HG03196 (cell line): ENCODE results near the gene NFX1.
"Not testable (repeated sequence)": the region's sequence is repeated elsewhere in the genome, so short reads cannot be mapped to it uniquely, and the experiment has no call there.

ENCODE experiments used
- ATAC-seq: cut with Tn5 transposase; IDR thresholded peaks from one replicate; pipeline ENCODE4 v1.9.1; 2021; ENCODE audit not compliant: unreplicated experiment

Gene NFX1

GRCh38 chr9:33306037-33306436, 15.7 kb downstream of the NFX1 start:
- ATAC-seq, result no peak

DNA sequence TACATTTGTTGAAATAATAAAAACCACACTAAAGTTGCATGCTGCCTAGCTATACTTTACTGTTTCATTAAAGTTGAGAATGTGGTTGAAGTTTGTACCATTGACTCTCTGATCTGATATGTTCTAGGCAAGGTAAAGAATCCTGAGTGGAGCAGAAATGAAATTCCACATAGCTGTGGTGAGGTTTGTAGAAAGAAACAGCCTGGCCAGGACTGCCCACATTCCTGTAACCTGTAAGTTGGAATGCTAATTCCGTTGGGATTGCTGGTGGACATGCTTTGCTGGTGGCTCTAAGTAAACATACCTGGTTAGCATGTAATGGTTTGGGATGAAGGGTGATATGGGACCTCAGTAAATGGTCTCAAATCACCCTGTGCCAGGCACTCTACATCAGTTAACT, 16.8 kb downstream of the NFX1 start:
- ATAC-seq, result no peak

DNA sequence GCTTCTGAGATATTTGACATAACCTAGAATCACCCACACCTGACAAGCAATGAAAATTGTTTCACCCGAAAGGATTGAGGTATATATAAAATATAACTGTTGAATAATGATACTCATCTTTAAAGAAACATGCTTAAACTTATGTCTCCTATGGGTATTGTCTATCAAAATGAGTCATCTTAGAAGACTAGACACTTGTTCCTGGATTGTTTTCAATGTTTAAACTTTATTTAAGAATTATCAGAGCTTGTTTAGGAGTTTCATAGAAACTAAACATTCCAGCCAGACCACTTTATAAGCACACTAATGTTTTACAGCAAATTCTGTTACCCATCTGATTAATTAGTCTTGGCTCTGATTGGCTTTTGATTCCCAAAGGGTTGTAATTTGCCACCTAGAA, 19.6 kb downstream of the NFX1 start:
- ATAC-seq, result no peak

DNA sequence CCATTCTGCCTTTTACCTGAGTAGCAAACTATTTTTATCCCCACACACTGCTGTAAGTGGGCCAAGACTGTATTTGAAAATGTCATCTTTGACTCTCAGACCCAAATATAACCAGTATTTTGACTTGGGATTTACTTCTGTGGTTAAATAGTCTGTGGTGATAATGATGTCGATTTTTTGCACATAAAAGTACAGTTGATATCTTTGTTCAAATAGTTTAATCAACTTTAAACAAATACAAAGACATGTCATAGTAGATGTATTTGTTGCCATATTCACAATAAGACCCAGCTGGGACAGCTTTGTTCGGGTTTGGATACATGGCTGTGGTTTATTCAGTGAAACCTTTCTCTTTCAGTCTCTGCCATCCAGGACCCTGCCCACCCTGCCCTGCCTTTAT, 20.4 kb downstream of the NFX1 start:
- no peak for ATAC-seq

DNA sequence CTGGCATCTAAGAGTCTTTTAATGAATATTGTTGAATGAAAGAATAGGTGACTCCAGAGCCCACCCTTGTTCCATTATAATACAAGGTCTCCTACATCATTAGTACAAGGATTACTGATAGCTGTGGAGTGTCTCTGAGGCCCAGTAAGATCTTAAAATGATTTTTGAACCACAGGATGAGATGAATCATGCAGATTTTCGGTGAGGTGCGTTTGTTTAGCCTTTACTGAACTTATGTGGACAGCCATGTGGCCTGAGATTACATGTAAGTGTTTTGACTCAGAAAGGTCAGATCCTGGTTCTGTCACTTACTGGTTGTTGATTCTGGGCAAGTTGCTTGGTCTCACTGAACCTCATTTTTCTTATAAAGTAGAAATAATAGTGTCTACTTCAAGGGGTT, 21.6 kb downstream of the NFX1 start:
- no peak for ATAC-seq

GRCh38 chr9:33315371-33315770, 25.1 kb downstream of the NFX1 start:
- no peak for ATAC-seq

DNA sequence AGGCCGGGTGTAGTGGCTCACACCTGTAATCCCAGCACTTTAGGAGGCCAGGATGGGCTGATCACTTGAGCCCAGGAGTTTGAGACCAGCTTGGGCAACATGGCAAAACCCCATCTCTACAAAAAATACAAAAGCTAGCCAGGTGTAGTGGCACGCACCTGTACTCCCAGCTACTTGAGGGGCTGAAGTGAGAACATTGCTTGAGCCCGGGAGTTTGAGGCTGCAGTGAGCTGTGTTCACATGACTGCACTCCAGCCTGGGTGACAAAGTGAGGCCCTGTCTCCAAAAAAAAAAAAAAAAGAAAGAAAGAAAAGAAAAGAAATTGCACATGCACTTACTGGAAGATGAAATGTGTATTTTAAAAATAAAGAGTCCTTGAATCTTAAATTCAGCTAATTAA, 26.8 kb downstream of the NFX1 start:
- not testable (repeated sequence) for ATAC-seq

- no peak for ATAC-seq
Observed at GRCh38 chr9:33318225-33318624, 27.9 kb downstream of the NFX1 start.

GRCh38 chr9:33318781-33319180, 28.5 kb downstream of the NFX1 start:
- ATAC-seq, result no peak

- no peak for ATAC-seq
Observed at GRCh38 chr9:33320230-33320567, 29.9 kb downstream of the NFX1 start.

- no peak for ATAC-seq
Observed at GRCh38 chr9:33320568-33321261, 30.4 kb downstream of the NFX1 start.

DNA sequence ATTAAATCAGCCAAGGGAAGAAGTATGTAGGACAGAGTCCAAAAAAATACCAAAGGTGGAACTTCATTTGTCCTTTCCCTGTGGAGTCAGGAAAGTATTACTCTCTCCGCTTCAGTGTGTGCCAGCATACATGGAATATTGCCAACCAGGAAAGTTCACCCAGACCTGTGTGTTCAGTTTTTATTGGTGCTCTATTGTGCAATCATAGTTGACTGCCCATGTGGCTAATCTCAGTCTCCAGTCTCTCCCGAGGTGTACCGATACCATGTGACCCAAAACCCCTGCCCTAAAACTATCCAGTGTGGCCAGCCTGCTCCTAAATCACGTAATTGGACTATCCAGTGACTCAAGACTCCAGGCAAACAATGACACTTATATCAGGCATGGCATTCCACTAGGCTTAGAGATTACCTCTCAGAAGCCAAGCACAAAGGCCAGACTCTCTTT, 38.8 kb downstream of the NFX1 start:
- no peak for ATAC-seq

DNA sequence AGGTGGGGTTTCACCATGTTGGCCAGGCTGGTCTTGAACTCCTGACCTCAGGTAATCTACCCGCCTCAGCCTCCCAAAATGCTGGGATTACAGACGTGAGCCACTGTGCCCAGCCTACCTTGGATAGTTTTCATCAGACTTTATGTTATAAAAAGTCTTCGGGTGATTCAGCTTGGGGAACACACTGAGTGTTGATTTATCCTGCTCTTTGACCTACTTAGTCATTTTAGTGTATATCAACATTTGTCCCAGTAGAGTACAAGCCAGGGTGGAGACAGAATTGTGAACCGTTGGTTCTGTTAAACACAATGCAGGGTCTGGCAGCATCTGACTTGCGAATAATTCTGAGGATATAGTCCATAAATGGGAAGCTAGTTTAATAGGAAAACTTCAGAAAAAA, 39.7 kb downstream of the NFX1 start:
- no peak for ATAC-seq

DNA sequence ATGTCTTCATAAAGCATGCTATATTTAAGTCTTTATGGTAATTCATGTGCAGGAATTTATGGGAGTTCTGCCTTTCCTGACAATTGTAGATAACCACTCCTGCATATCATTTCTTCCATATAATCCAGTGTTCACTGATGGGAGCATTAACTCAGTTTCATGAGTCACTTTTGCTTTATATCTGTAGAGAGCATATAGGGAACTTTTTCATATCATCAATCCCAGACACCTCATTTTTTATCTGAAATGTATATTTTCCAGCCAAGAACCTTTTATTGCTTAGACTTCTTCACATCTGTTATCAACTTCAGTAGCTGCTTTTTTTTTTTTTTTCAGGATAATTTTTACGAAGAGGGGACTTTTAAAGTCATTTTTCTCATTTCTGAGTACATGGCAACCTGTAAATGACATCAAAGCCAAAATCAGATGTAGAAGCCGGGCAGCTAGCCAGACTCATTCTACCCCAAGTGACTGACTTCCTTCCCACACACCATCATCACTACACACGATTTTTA, 41.1 kb downstream of the NFX1 start:
- no peak for ATAC-seq

DNA sequence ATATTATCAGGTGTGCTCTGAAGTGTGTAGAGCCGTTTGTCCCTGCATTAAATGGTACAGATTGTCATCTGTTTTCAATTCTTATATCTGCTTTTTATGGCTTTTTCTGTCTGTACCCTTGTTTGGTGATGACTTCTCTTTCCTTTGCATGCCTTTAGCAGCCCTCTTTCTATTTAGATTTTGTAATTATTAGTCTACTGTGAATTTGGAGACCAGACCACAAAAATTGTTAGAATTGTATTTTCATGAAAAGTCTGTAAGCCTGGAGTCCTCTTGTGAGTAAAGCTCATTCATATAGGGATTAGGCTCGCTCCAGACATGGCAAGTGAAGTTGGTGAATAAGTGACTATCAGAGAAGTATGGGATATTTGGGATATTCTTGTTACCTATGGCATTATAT, 41.7 kb downstream of the NFX1 start:
- ATAC-seq, result no peak

DNA sequence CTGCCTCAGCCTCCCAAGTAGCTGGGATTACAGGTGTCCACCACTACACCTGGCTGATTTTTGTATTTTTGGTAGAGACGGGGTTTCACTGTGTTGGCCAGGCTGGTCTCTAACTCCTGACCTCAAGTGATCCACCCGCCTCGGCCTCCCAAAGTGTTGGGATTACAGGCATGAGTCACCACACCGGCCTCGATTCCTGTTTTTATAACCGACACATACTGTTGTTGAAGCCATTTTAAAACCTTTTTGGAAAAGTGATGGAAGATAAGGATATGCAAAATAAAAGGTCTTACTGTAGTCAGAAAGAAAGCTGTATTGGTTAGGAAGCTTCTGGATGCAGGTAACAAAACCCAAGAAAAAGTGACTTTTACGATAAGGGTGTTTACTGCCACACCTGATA, 42.6 kb downstream of the NFX1 start:
- ATAC-seq, result not testable (repeated sequence)

DNA sequence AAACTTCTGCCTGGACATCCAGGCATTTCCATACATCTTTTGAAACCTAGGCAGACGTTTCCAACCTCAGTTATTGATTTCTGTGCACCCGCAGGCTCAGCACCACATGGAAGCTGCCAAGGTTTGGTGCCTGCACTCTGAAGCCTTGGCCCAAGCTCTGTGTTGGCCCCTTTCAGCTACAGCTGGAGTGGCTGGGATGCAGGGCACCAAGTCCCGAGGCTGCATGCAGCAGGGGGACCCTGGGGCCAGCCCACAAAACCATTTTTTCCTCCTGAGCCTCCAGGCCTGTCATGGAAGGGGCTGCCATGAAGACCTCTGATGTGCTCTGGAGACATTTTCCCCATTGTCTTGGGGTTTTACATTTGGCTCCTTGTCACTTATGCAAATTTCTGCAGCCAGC, 49.9 kb downstream of the NFX1 start:
- ATAC-seq, result no peak

- no peak for ATAC-seq
Observed at GRCh38 chr9:33341182-33341581, 50.9 kb downstream of the NFX1 start.

- ATAC-seq, result no peak
Observed at GRCh38 chr9:33344145-33344544, 53.8 kb downstream of the NFX1 start.

- ATAC-seq, result no peak
Observed at GRCh38 chr9:33346564-33346963, 56.2 kb downstream of the NFX1 start.

- no peak for ATAC-seq
Observed at GRCh38 chr9:33348998-33349397, 58.7 kb downstream of the NFX1 start.

GRCh38 chr9:33349743-33350142, 59.4 kb downstream of the NFX1 start:
- no peak for ATAC-seq

DNA sequence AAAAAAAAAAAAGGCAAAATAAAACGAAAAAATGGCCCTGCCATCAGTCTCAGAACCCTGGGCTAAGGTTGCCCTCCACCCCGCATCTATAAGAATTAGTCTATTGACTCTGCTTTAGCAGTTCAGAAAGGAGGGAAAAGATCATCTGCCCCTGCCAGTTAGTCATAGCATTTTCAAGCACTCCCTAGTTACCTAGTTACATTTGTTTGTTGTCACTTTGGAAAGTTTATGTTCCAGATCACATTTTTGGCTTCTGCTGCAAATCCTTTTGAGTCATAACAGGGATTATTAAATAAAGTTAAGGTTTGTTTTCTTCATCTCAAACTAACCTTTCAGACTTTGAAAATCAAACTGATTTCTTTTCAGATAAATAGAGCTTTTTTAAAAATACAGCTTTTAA, 60.0 kb downstream of the NFX1 start:
- no peak for ATAC-seq
